Ishikawa (cell line): Measurements from ENCODE around the gene SHISA4.

Experiments used
- CEBPB ChIP-seq: IDR thresholded peaks from 2 replicates; pipeline ENCODE4 v1.6.1; 2012
- CREB1 ChIP-seq: IDR thresholded peaks from 2 replicates; pipeline ENCODE4 v1.6.1; 2012; ENCODE audit warnings: low read depth
- EGR1 ChIP-seq: IDR thresholded peaks from 2 replicates; pipeline ENCODE4 v1.6.1; 2012
- EP300 ChIP-seq: IDR thresholded peaks from 2 replicates; pipeline ENCODE4 v1.6.1; 2012; ENCODE audit warnings: borderline replicate concordance
- FOXM1 ChIP-seq: IDR thresholded peaks from 2 replicates; pipeline ENCODE4 v1.6.1; 2012; ENCODE audit warnings: low read depth, borderline replicate concordance
- NFIC ChIP-seq: IDR thresholded peaks from 2 replicates; pipeline ENCODE4 v1.6.1; 2012
- RAD21 ChIP-seq: IDR thresholded peaks from 2 replicates; pipeline ENCODE4 v1.6.1; 2012; ENCODE audit warnings: low read depth
- TAF1 ChIP-seq: IDR thresholded peaks from 2 replicates; pipeline ENCODE4 v1.6.1; 2012; ENCODE audit warnings: low read depth, mild to moderate bottlenecking
- TCF12 ChIP-seq: IDR thresholded peaks from 2 replicates; pipeline ENCODE4 v1.6.1; 2012; ENCODE audit warnings: low read depth
- TEAD4 ChIP-seq: IDR thresholded peaks from 2 replicates; pipeline ENCODE4 v1.6.1; 2012
- YY1 ChIP-seq: IDR thresholded peaks from 2 replicates; pipeline ENCODE4 v1.6.1; 2012; ENCODE audit warnings: low read depth
- ZBTB7A ChIP-seq: IDR thresholded peaks from 2 replicates; pipeline ENCODE4 v1.6.1; 2012; ENCODE audit warnings: low read depth
- TF ChIP-seq, protein P1 (sequence below): IDR thresholded peaks from 2 replicates; pipeline ENCODE4 v1.6.1; 2012
- TF ChIP-seq, protein P2 (sequence below): IDR thresholded peaks from 2 replicates; pipeline ENCODE4 v1.6.1; 2012; ENCODE audit warnings: low read depth, mild to moderate bottlenecking
- TF ChIP-seq, protein P3 (sequence below): IDR thresholded peaks from 2 replicates; pipeline ENCODE4 v1.6.1; 2012

The SHISA4 gene, protein sequence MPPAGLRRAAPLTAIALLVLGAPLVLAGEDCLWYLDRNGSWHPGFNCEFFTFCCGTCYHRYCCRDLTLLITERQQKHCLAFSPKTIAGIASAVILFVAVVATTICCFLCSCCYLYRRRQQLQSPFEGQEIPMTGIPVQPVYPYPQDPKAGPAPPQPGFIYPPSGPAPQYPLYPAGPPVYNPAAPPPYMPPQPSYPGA

DNA sequence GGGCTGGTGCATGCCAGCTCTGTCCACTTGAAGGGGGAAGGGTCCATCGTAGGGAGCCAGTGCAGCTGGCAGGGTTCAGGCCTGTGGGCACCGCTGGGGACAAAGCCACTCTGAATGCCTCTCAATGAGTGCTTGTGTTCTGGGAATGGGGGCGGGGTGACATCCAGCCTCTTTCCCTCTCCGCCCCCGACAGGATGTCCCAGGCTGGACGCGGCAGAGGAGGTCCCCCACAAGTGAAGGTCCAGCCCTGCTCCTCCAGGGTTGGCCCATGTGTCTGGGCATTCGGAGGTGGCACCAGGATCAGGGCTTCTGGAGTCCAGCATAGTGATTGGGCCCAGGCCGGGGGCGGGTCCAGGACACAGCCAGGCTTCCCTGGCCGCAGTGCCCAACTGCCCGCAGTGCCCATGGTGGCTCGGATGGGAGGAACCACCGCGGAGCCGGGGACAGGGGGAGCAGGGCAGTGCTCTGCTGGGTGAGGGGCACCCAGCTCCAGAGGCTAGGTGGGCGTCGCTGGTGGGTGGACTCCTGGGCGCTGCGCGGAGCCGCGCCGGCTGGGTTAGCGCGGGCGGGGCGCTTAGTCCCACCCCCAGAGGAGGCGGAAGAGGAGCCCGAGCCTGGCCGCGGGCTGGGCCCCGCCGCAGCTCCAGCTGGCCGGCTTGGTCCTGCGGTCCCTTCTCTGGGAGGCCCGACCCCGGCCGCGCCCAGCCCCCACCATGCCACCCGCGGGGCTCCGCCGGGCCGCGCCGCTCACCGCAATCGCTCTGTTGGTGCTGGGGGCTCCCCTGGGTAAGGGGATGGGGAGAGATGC, at the start of gene SHISA4:
TSS of gene SHISA4 (plus strand) at position 617 of the 808 bp plus-strand sequence. CDS start at position 714, 97 bp downstream.
- TF ChIP-seq EP300: no peak
- TF ChIP-seq TAF1: 0 out of 2 replicates have a peak, but pooled peaks have one; percentile 38
- TF ChIP-seq TEAD4: no peak
- no peak for TF ChIP-seq FOXM1
- 0 out of 2 replicates have a peak, but pooled peaks have one; percentile 34 for TF ChIP-seq YY1
- no peak for TF ChIP-seq CREB1
- TF ChIP-seq, protein P1, sequence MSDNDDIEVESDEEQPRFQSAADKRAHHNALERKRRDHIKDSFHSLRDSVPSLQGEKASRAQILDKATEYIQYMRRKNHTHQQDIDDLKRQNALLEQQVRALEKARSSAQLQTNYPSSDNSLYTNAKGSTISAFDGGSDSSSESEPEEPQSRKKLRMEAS: no peak
- TF ChIP-seq, protein P2, sequence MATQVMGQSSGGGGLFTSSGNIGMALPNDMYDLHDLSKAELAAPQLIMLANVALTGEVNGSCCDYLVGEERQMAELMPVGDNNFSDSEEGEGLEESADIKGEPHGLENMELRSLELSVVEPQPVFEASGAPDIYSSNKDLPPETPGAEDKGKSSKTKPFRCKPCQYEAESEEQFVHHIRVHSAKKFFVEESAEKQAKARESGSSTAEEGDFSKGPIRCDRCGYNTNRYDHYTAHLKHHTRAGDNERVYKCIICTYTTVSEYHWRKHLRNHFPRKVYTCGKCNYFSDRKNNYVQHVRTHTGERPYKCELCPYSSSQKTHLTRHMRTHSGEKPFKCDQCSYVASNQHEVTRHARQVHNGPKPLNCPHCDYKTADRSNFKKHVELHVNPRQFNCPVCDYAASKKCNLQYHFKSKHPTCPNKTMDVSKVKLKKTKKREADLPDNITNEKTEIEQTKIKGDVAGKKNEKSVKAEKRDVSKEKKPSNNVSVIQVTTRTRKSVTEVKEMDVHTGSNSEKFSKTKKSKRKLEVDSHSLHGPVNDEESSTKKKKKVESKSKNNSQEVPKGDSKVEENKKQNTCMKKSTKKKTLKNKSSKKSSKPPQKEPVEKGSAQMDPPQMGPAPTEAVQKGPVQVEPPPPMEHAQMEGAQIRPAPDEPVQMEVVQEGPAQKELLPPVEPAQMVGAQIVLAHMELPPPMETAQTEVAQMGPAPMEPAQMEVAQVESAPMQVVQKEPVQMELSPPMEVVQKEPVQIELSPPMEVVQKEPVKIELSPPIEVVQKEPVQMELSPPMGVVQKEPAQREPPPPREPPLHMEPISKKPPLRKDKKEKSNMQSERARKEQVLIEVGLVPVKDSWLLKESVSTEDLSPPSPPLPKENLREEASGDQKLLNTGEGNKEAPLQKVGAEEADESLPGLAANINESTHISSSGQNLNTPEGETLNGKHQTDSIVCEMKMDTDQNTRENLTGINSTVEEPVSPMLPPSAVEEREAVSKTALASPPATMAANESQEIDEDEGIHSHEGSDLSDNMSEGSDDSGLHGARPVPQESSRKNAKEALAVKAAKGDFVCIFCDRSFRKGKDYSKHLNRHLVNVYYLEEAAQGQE: no peak
- 0 out of 2 replicates have a peak, but pooled peaks have one; percentile 38 for TF ChIP-seq EGR1
- TF ChIP-seq TCF12: no peak
- TF ChIP-seq CEBPB: no peak

DNA sequence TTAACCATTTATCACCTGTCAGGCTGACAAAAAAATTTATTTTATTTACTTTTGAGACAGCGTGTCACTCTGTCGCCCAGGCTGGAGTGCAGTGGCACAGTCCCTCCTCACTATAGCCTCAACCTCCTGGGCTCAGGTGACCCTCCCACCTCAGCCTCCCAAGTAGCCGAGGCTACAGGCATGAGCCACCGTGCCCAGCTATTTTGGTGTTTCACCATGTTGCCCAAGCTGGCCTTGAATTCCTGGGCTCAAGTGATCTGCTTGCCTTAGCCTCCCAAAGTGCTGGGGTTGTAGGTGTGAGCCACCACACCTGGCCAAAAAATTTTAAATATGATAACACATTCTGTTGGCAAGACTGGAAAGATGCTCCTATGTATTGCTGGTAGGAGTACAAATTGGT, 48.6 kb upstream of the SHISA4 start:
- TF ChIP-seq YY1: no peak
- no peak for TF ChIP-seq TAF1
- TF ChIP-seq, protein P2: no peak
- no peak for TF ChIP-seq TCF12
- TF ChIP-seq, protein P3, sequence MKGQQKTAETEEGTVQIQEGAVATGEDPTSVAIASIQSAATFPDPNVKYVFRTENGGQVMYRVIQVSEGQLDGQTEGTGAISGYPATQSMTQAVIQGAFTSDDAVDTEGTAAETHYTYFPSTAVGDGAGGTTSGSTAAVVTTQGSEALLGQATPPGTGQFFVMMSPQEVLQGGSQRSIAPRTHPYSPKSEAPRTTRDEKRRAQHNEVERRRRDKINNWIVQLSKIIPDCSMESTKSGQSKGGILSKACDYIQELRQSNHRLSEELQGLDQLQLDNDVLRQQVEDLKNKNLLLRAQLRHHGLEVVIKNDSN: no peak
- no peak for TF ChIP-seq NFIC
- no peak for TF ChIP-seq TEAD4

DNA sequence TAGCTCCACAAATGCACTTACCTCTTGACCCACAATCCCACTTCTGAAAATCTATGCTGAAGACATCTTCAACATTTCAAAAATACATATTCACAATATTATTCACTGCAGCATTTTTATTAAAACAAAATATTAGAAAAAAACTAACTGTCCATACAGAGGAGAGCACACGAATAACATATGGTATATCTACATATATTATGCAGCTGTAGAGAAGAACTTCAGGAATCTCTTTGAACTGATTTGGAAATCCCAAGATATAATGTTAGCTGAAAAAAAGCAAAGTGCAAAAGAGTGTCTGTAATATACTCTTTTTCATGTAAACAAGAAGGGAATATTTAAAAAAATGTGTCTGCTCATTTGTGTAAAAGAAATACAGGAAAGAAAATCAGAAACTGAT, 48.2 kb upstream of the SHISA4 start:
- TF ChIP-seq TEAD4 (no peak), TAF1 (no peak), EGR1 (no peak), TCF12 (no peak), ZBTB7A (no peak), FOXM1 (no peak), CREB1 (no peak), NFIC (no peak), RAD21 (no peak)
- TF ChIP-seq, protein P1: no peak
- TF ChIP-seq, protein P3: no peak

DNA sequence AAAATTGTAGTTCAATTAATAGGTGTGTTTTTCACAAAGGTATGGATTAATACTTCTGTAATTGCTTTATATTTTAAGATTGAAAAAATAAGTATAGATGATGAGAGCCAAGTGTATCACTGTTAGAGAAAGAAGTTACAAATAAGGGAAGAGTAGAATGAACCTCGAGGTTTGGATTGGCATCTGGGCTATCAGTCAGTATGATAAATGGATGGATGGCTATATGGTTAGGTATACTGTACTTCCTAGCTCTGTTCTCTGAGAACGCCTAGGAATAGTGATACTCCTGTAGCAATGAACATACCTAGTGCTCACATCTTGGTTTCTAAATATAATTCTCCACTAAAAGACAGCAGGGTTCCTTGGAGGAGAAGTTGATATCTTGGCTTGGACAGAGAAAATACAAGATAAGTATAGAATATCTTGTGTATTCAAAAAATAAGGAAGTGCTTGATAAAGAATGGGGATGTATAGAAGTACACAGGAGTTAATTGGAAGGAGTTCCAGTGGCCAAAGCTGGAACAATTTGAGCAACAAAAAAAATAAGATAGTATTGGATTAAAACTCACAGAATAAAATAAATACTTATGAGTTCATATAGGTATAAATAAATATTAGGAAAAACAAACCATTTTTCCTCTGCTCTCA, 47.3 kb upstream of the SHISA4 start:
- no peak for TF ChIP-seq NFIC
- TF ChIP-seq, protein P2: no peak
- TF ChIP-seq, protein P3: no peak
- TF ChIP-seq, protein P1: no peak
- no peak for TF ChIP-seq RAD21
- TF ChIP-seq CREB1: no peak
- TF ChIP-seq CEBPB: no peak
- TF ChIP-seq ZBTB7A: no peak
- TF ChIP-seq TEAD4: no peak
